Mucosa of rectum (tissue), 2 donors: ENCODE measurements around the gene MTF1.

Source experiments
- H3K27ac ChIP-seq, 2 donors: one replicate each; pipeline ENCODE4 v1.7.0; 2013; ENCODE audit warnings: inconsistent platforms in 2 of 2, low read depth in 2 of 2, low read length in 2 of 2
- H3K27me3 ChIP-seq, 2 donors: one replicate each; pipeline ENCODE4 v1.7.0; 2013; ENCODE audit warnings: low read length in 2 of 2; ENCODE audit not compliant: control insufficient read depth in 2 of 2, insufficient read depth in 2 of 2
- H3K36me3 ChIP-seq, 2 donors: one replicate each; pipeline ENCODE4 v1.7.0; 2013; ENCODE audit warnings: low read length in 2 of 2; ENCODE audit not compliant: control insufficient read depth in 2 of 2, insufficient read depth in 2 of 2
- H3K4me1 ChIP-seq, 2 donors: one replicate each; pipeline ENCODE4 v1.7.0; 2013; ENCODE audit warnings: low read length in 2 of 2, mild to moderate bottlenecking in 1 of 2; ENCODE audit not compliant: control insufficient read depth in 2 of 2, insufficient read depth in 2 of 2
- H3K4me3 ChIP-seq, 2 donors: one replicate each; pipeline ENCODE4 v1.7.0; 2013; ENCODE audit warnings: low read length in 2 of 2
- H3K9ac ChIP-seq, 2 donors: one replicate each; pipeline ENCODE4 v1.7.0; 2013; ENCODE audit warnings: low read length in 2 of 2, low read depth in 1 of 2, mild to moderate bottlenecking in 1 of 2
- H3K9me3 ChIP-seq, 2 donors: one replicate each; pipeline ENCODE4 v1.7.0; 2013; ENCODE audit warnings: low read length in 2 of 2; ENCODE audit not compliant: control insufficient read depth in 2 of 2
- donor health status: healthy.
- donor health status: Normal muscosa, but diverticular disease.

The MTF1 gene

DNA sequence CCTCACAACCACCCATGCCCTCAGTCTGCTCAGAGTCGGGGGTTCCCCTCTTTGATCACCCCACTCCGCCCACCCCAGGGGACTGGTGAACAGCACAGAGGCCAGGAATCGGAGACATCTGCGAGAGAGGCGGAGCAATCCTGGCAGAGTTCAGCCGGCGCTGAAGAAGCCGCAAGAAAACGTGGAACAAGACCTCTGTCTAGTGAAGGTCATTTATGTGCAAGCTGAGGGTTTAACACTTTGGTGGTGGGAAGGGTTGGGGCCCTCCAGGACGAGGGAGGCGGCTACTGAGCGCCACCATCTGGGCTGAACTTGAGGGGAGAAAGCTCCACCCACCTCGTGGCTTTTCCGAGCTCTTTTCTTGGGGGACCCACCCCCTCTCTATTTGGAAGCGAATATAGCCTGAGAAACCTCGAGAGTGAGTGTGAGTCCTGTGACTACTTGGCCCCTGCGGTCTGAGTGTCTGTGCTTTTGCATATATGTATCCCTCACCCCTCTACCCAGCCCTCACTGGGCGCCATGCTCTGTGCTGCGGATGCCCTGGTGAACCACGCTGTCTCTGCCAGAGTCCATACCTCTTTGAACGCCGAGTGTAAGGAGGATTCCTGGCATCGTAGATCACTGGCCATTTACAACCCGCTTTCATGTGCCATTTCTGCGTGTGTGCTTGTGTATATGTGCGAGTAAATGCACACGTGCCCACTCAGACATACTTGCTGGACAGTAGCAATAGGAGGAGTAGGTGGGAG is 93.3 kb downstream of the MTF1 start:
- Histone ChIP-seq H3K36me3 (no peaks in the 10 kb centered on the region), H3K27me3 (peaks cover 36 to 43% of the 10 kb centered on the region in 2 donors), H3K9me3 (no peaks in the 10 kb centered on the region), H3K4me1 (peaks cover 6% of the 10 kb centered on the region in 2 donors), H3K27ac (no peak overlapping the region), H3K9ac (no peak overlapping the region), H3K4me3 (peak overlapping the region; percentile 40 to 43)

DNA sequence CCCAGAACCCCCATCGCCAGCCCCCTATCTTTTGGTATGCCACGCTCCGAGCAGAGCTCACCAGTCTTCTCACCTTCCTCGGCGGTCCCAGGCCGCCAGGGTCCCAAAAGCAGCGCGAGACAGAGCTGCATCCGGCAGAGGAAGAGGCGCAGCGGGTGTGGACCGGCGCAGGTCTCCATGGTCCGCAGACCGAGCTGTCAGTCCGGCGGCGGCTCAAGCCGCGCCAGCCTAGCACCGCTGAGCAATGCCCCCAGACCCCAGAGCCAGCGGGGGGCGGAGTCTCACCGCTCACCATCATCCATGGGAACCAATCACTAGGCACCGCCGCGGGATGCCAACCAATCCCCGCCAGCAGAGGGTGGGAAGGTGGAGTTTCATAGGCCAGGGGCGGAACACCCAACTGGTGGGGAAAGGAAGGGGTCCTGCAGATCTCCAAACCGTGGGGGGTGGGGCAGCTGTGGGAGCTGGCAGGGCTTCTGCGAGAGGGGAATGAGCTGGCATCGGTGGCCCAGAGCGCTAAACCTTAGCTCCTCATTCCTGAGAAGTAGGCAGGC is 94.4 kb downstream of the MTF1 start, which contains the start of gene EPHA10:
TSS of gene EPHA10 (minus strand) at position 233 of the 554 bp plus-strand sequence. CDS start at position 179, 54 bp downstream.
- H3K9ac ChIP-seq = no peak within 1 kb of the TSS
- no peaks in the 10 kb centered on the region for H3K9me3 ChIP-seq
- peaks cover 36 to 48% of the 10 kb centered on the region in 2 donors for H3K27me3 ChIP-seq
- peak within 1 kb of the TSS; percentile 31 to 40 for H3K4me3 ChIP-seq
- H3K36me3 ChIP-seq = no peaks in the 10 kb centered on the region
- H3K4me1 ChIP-seq = peaks cover 6% of the 10 kb centered on the region in 2 donors
- H3K27ac ChIP-seq = no peak within 1 kb of the TSS

DNA sequence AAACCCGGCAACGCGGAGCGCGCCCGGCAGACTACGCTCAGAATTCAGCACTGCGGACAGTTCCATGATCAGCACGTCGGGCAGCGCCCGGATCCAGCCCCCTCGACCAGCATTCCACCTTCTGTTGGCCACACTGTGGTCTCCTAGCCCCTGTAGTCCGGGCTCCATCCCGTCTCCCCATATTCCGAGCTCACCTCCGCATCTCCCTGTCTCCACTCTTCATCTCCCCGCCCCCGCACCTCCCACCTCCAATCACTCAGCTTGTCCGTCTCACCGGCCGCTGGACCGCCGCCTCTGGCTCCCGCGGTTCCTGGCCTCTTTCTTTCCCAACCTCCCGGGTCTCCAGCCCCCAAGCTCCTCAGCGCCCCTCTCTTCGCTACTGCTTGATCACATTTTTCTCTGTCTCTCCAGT is 95.0 kb downstream of the MTF1 start:
- H3K9me3 ChIP-seq = no peaks in the 10 kb centered on the region
- peaks cover 32 to 45% of the 10 kb centered on the region in 2 donors for H3K27me3 ChIP-seq
- H3K9ac ChIP-seq = no peak overlapping the region
- H3K36me3 ChIP-seq = no peaks in the 10 kb centered on the region
- no peak overlapping the region for H3K4me3 ChIP-seq
- H3K4me1 ChIP-seq = peaks cover 6% of the 10 kb centered on the region in 2 donors
- H3K27ac ChIP-seq = no peak overlapping the region

DNA sequence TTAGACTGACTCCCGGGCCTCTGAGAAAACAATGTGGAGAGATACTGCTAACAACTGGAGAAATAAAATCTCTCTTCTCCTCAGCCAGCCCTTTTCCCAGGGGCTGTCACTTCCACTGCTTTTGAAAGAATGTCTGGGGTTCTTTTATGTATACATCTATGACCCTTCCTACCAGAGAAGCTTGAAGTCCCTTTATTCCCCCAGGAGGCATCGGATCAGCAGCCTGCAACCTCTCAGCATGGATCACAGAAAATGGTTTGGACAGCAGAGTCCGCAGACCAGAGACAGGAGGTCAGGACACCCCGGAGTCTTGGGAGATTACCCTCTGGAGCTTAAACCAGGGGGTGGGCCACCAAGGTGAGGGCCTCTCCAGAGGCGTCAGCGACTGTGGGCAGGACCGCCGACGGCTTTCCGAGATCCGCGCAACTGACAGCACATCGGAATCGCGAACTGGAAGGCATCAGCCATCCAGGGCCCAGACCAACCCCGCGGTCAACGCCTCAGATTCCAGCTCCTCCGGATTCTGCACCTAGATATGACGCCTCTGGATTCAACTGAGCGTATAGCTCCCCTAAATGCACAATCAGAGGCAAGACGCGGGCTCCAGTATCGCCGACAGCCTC is 95.5 kb downstream of the MTF1 start:
- no peak overlapping the region for H3K27ac ChIP-seq
- peaks cover 31 to 45% of the 10 kb centered on the region in 2 donors for H3K27me3 ChIP-seq

DNA sequence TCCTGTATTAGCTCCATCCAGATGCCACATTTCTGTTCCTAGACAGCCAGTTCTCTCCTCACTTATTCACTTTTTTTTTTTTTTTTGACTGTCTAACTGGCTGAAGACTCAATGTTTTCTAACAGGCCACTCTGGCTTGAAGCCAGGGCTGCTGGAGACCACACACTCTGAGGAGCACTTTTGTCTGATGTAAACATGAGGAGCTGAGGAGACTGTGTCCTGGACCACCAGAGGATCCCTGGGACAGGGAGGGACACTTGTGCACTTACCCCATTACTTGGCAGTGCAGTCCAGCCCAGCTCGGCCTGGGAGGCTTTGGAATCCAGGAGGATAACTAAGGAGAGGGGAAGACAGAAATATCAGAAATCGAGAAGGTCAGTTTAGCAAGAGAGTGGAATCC is 96.9 kb downstream of the MTF1 start:
- no peak overlapping the region for H3K9ac ChIP-seq
- no peak overlapping the region for H3K27ac ChIP-seq
- peaks cover 6% of the 10 kb centered on the region in 2 donors for H3K4me1 ChIP-seq
- H3K27me3 ChIP-seq = peaks cover 31 to 48% of the 10 kb centered on the region in 2 donors
- H3K36me3 ChIP-seq = no peaks in the 10 kb centered on the region
- H3K9me3 ChIP-seq = no peaks in the 10 kb centered on the region
- no peak overlapping the region for H3K4me3 ChIP-seq

More for the DNA sequence above, 95.5 kb downstream of the MTF1 start:
- H3K36me3 ChIP-seq = no peaks in the 10 kb centered on the region
- peaks cover 6% of the 10 kb centered on the region in 2 donors for H3K4me1 ChIP-seq
- H3K4me3 ChIP-seq = no peak overlapping the region
- no peaks in the 10 kb centered on the region for H3K9me3 ChIP-seq
- H3K9ac ChIP-seq = no peak overlapping the region

DNA sequence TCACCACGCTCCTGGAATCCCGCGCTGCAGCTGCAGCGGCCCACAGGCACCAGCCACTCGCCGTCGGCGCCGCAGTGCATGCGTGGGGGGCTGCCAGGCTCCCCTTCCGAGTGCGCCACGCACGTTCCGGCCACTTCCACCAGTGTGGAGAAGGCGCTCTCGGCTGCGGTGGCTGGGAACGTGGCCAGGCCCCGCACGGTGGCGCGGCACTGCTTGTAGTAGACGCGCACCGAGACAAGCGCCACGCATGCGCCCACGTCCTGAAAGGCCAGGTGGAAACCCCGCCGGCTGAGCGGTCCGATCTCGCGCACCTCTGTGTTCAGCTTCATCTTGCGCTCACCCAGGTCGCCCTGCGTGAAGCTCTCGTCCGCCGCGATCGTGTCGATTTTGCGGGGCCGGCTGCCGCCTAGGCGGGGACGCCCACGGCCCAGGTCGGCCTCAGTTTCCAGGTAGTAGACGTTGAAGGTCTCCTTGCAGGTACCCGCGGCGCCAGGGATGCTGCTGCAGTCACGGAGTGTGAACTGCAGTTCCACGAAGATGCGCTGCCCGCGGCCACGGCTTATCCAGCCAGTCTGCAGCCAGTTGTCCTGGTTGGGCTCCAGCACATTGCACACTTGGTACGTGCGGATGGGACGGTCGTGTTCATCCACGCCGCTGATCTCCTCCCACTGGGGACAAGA is 97.8 kb downstream of the MTF1 start:
- no peak overlapping the region for H3K9ac ChIP-seq
- peaks cover 6% of the 10 kb centered on the region in 2 donors for H3K4me1 ChIP-seq
- no peaks in the 10 kb centered on the region for H3K36me3 ChIP-seq
- H3K27me3 ChIP-seq = peaks cover 29 to 42% of the 10 kb centered on the region in 2 donors
- no peaks in the 10 kb centered on the region for H3K9me3 ChIP-seq
- H3K27ac ChIP-seq = no peak overlapping the region
- no peak overlapping the region for H3K4me3 ChIP-seq
